HG02840 (cell line): ENCODE data around the gene KLF11.

ENCODE experiments used
- ATAC-seq: cut with Tn5 transposase; IDR thresholded peaks from one replicate; pipeline ENCODE4 v1.9.1; 2021; ENCODE audit warnings: mild to moderate bottlenecking, moderate library complexity, moderate number of reproducible peaks; ENCODE audit not compliant: unreplicated experiment, low FRiP score

Gene KLF11

GRCh38 chr2:10059552-10060335, 16.4 kb downstream of the KLF11 start:
- no peak for ATAC-seq

- ATAC-seq, result no peak
Measured at GRCh38 chr2:10061221-10061925, 18.0 kb downstream of the KLF11 start.

- no peak for ATAC-seq
Measured at GRCh38 chr2:10062931-10063365, 19.6 kb downstream of the KLF11 start.

DNA sequence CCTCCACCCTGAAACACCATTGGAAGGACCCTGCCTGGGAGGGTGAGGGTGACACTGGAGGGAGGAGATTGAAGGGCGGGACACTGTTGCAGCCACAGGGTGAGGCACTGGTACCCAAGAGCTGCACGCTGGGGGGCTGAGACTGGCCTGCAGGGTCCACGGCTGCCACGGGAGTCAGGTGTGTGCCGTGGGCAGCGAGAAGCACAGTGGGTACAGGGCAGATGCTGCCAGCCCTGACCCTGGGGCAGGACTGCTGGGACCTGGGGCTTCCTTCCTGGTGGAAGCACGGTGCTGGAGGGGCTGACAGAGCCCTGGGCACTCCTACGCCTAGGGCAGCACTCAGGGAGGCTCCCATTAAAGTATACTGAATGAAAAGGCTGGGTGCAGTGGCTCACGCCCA, 20.2 kb downstream of the KLF11 start:
- ATAC-seq, result no peak

- no peak for ATAC-seq
Measured at GRCh38 chr2:10064932-10065772, 21.8 kb downstream of the KLF11 start.

DNA sequence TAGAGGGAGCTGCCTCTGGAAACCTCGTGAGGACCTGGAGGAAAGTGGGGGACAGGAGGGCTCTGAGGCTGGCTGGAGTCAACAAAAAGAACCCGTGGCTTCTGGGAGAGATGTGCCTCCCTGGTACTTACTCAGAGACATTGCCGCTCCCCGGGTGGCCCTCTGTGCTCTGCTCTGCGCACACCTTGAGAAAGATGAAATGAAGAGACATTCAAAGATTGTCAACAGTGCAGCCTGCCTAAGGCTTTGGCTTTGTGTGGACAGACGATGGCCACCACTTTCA, 22.4 kb downstream of the KLF11 start:
- ATAC-seq, result no peak

DNA sequence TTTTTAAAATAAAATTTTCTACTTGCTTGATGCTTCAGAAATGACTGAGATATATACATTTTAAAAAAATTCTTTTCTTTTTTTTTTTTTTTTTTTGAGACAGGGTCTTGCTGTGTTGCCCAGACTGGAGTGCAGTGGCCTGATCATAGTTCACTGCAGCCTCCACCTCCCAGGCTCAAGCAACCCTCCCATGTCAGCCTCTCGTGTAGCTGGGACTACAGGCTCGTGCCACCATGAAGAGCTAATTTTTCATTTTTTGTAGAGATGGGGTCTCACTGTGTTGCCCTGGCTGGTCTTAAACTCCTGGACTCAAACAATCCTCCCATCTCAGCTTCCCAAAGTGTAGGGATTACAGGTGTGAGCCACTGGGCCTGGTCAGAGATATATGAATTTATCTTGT, 24.0 kb downstream of the KLF11 start:
- ATAC-seq, result no peak

GRCh38 chr2:10067881-10068280, 24.5 kb downstream of the KLF11 start:
- no peak for ATAC-seq

DNA sequence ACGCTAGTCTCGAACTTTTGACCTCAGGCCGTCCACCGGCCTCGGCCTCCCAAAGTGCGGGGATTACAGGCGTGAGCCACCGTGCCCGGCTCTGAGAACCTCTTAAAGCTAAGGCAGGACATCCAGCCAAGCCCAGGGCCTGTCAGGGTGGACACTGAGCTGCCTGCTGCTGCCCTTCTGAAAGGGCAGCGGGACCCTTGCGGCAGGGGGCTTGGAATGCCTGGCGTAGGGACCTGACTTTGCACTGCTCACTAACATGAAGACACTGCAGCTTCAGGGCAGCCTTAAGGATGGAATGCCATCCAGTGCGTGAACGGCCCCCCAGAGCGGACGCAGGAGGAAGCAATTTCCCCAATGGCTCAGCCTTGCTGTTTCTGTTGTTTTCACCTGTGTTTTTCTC, 27.8 kb downstream of the KLF11 start:
- ATAC-seq, result no peak

DNA sequence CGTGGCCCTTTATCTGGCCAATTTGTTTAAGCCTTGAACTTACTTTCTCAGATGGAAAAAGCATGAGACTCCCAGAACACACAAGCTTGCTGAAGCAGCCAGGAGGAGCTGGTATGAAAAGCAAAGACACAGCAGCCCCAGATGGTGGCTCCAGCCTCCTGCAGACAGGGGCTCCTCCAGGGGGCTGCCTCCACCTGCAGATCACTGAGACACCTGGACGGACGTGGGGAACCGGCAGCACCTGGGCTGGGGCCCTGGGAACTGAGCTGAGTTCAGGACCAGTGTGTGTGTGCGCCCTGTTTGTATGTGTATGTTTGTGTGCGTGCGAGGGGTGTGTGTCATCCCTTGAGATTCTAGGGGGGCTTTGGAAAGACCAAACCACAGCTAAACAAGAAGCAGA, 28.2 kb downstream of the KLF11 start:
- no peak for ATAC-seq

GRCh38 chr2:10072656-10073480, 29.5 kb downstream of the KLF11 start:
- no peak for ATAC-seq

- ATAC-seq, result no peak
Measured at GRCh38 chr2:10073706-10074105, 30.4 kb downstream of the KLF11 start.

DNA sequence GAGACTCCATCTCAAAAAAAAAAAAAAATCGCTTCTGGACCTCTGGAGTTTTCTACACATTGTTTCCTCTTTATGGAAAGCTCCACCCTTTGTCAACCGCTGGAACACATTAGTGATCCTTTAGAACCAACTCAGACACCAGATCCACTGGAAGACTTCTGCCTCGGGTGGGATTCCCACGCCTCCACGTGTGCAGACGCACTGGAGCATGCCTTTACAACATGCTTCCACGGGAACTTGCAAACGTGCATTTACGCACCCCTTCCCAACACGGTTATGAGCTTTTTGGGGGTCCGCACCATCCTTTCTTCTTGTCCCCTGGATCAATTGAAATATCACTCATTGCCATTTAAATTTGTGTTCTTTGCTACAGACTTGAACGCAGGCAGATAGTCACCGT, 31.8 kb downstream of the KLF11 start:
- no peak for ATAC-seq

- no peak for ATAC-seq
Measured at GRCh38 chr2:10075571-10076209, 32.3 kb downstream of the KLF11 start.

DNA sequence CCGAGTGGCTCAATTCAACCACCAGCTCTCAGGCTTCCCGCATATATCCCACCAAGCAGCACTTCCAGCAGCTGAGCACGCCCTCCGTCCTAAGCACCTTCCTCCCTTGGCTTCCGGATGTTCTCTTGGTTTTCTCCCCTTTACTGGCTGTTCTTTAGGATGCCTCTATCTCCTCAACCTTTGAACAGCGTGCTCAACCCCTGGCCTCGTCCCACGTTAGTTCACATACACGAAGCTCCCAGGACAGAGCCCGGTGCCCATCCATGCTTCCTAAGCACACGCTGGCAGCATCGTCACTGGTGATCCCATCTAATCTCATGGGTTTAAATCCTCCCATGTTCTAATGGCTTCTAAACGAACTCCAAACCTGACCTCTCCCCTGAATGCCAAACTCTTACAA, 33.2 kb downstream of the KLF11 start:
- ATAC-seq, result no peak

DNA sequence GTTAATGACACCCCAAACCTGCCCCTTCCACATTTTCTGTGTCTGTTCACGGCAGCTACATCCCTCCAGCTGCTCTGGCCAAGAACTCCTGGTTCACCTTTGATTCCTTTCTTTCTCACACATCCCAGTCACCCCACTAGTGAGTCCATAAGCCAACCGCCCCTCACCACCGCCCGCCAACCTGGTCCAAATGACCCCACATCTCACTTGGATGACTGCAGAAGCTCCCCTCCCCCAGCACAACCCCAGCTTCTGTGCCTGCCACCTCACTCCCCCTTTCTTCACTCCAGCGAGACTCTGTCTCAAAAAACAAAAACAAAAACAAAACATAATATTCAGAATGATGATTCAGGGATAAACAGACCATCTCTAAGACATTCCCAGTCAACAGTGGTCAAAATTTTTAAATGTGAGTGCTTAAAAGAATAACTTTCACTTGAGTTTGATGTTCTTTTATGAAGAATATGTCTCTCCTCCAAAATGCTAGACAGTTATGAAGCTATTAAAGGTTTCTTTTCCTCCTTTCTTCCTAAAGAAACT, 33.7 kb downstream of the KLF11 start:
- no peak for ATAC-seq

DNA sequence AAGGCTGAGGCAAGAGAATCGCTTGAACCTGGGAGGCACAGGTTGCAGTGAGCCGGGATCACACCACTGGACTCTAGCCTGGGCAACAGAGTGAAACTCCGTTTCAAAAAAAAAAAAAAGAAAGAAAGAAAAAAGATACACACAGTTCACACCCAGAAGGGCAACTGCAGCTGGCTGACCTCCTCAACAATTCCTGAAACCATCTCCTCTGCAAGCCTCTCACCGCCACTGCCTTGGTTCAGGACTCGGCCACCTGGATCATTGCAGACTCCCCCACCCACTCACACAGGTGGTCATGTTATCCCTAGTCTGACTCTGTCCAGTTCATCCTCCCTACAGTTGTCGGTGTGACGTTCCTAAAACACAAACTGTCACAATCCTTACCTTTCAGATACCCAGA, 34.7 kb downstream of the KLF11 start:
- ATAC-seq, result no peak

GRCh38 chr2:10078704-10079265, 35.4 kb downstream of the KLF11 start:
- ATAC-seq, result no peak

- ATAC-seq, result no peak
Measured at GRCh38 chr2:10079266-10079869, 36.0 kb downstream of the KLF11 start.
